Stimulated activated CD4-positive, alpha-beta T cell treated with anti-CD3 and anti-CD28 coated beads, TNF-alpha, amount 100 ng/mL, for 1 hour (primary cell): ENCODE data around the gene TMEM245.
"Not testable (repeated sequence)": the region's sequence is repeated elsewhere in the genome, so short reads cannot be mapped to it uniquely, and the experiment has no call there.

Experiments
- DNase-seq, 3 donors: peaks; one replicate each; pipeline ENCODE4 v3.0.0-alpha.2; 2020; ENCODE audit warnings: low read depth in 3 of 3, low spot score in 1 of 3

TMEM245 gene

GRCh38 chr9:109001275-109001676 lies 118.5 kb downstream of the TMEM245 start:
- DNase-seq = no peak

DNA sequence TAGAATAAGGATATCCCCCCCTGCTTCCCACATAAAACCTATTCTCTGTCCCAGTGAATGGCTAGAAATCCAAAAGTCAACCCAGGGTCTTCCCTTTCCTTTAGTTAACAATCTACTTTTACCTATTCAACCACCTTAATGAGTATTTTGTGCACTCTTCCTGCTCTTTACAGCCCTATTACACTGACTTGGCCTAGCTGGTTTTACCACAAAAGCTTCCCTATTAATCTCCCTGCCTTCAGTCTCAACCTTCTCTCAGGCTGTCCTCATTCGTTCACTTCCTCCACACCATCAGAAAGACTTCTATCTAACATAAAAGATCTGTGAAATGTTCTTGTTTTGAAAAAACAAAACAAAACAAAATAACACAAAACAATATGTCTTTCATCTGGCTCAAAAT lies 122.6 kb downstream of the TMEM245 start:
- DNase-seq = no peak

DNA sequence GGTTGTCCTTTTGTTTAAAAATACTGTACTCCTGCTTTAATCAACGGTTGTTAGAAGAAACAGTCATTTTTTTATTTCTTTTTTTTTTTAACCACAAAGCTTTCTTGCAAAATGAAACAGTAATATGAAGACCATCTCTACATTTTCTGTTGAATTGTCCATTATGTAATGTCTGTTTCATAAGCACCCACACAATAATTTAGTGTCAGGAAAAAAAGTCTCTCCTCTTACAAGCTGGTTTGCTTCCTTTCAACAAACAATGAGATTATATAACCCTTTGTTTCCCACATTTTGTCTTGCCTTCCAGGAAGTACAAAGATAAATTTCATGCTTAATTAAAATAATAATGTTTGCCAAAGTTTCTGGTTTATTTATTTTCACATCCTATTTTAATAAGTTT lies 123.1 kb downstream of the TMEM245 start:
- no peak for DNase-seq

DNA sequence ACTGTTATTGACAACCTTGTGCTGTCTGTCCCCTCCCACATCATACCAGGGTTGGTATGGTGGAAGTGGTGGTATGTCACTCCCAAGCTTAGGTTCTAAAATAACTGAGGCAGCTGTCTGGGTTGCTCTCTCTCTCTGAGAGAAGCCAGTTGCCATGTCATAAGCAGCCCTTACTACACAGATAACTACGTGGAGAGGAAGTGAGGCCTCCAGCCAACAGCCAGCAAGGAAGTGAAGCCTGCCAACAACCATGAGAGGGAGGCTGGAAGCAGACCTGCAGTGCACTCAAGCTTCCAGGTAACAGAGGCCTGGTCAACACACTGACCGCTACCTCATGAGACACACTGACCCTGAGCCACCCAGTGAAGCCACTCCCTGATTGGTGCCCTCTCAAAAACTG lies 125.1 kb downstream of the TMEM245 start:
- no peak for DNase-seq

- DNase-seq = no peak
Observed at GRCh38 chr9:108991479-108991878, 128.3 kb downstream of the TMEM245 start.

- DNase-seq = no peak
Observed at GRCh38 chr9:108983885-108984284, 135.9 kb downstream of the TMEM245 start.

DNA sequence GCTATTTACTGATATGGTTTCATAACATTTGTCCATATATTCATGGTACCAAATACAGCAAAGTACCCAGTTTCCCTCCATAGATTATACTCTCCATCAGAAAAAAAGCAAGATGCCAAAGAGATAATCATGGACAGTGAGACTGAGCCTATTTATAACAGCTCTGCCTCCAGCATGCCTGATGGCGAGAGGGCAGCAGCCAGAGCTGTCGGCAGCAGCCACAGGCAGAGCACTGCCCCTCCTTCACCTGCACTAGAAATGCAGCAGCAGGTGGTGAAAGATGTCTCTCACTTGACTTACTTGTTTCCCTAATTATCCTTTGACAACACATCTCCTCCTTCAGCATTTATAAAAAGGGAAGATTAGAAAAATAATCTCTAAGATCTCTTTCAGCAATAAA lies 138.9 kb downstream of the TMEM245 start:
- no peak for DNase-seq

DNA sequence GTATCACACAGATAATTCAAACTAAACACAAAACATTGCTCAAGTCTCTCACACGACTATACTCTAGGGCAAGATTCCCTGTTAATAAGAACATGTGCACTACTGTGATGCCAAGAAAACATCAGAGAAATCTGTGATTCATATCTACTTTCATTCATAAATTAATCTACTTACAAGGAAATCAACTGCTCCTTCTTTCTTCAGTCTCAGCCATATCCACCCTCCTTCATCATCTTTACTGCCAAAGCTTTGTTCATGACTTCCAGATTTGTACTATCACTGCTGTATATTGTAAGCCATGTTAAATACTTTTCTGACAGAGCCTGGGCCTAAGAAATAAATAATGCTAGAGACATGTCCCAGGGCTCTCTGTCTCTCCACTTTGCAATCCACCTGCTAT lies 141.5 kb downstream of the TMEM245 start:
- no peak for DNase-seq

- no peak for DNase-seq
Observed at GRCh38 chr9:108973895-108974294, 145.9 kb downstream of the TMEM245 start.

DNA sequence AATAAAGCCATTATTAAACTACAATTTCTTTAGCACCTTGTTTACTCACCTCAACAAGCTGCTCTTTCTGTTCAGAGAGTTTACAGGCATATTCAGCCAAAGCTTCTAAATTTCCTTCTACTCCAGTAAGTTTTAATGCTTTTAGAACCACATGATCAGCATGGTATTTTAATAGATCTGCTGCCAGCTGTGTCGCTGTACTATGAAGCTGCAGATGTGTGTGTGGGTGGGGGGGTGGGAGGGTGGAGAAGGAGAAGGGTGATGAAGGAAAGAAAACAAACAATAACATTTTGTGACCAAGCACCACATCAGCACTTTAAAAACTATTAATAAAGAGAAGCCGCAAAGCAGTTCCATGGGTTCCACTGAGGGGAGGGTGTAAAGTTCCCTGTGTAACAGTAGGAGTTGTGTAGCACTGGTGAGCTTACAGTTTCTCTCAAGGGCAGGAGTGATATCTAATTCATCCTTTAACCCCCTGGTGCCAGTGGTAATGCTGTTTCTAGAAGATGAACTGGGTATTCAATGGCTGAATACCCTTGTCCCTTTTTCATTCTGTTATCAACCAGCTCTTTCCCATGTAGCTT lies 147.0 kb downstream of the TMEM245 start:
- no peak for DNase-seq

DNA sequence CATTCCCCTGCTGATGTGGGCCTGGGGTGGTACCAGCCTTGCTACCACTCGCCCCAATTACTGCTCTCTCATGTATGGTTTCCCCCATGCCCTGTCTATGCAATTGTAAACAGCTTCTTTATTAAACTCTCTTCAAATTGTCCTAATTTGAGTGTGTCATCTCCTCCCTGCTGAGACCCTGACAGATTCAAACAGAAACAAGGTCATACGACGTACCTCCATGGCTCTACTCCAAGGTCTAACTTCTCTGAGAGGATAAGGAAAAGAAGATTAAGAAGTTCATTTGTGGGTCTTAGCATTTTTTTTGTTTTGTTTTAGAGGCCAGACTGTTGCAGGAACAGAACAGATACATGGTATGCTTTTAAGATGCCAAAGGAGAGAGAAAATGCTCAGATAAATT lies 147.6 kb downstream of the TMEM245 start:
- no peak for DNase-seq

DNA sequence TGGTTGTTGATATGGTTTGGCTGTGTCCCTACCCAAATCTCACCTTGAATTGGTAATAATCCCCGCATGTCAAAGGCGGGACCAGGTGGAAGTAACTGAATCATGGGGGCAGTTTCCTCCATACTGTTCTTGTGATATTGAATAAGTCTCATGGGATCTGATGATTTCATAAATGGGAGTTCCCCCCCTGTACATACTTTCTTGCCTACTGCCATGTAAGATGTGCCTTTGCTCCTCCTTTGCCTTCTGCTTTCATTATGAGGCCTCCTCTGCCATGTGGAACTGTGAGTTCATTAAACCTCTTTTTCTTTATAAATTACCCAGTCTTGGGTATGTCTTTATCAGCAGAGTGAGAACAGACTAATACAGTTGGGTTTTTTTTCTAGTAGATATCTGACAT lies 148.4 kb downstream of the TMEM245 start:
- not testable (repeated sequence) for DNase-seq

GRCh38 chr9:108967916-108968315 lies 151.8 kb downstream of the TMEM245 start:
- DNase-seq = no peak
